Stomach (tissue), 9 donors: Measurements from ENCODE around the gene LY9. TPM values are rescaled to one million over a fixed set of nuclear protein-coding genes. Genes with fewer than 3 reads are reported as not detected.

ENCODE experiments used
- DNase-seq, 2 donors: peaks; one replicate each; pipeline versions ENCODE4 v3.0.0 to v3.0.0-alpha.2; 2013 to 2019
- H3K27ac ChIP-seq, 5 donors: fragments of 200-600 bp in 4 of 5; sonication (generic) in 4 of 5; one replicate each; pipeline ENCODE4 v1.5.1; 2013 to 2019; ENCODE audit warnings: mild to moderate bottlenecking in 1 of 5, moderate library complexity in 1 of 5
- H3K27me3 ChIP-seq, 3 donors: fragments of 200-600 bp; sonication (generic); one replicate each; pipeline ENCODE4 v1.5.1; 2017 to 2019; ENCODE audit warnings: mixed run types in 1 of 3
- H3K36me3 ChIP-seq, 4 donors: fragments of 200-600 bp; sonication (generic); 1 replicate in 3 of 4; 2 replicates in 1 of 4; pipeline ENCODE4 v1.5.1; 2016 to 2019
- H3K4me1 ChIP-seq, 4 donors: fragments of 200-600 bp; sonication (generic); one replicate each; pipeline ENCODE4 v1.5.1; 2016 to 2019
- H3K4me3 ChIP-seq, 4 donors: fragments of 200-600 bp; sonication (generic) in 3 of 4; one replicate each; pipeline ENCODE4 v1.5.1; 2016 to 2019; ENCODE audit warnings: mild to moderate bottlenecking in 1 of 4
- H3K9me3 ChIP-seq, 4 donors: fragments of 200-600 bp; sonication (generic); one replicate each; pipeline ENCODE4 v1.5.1; 2016 to 2019
- CTCF ChIP-seq, 7 experiments: fragments of 450-650 bp in 4 of 7; fragments of 200-600 bp in 3 of 7; sonication (generic) in 3 of 7; IDR thresholded peaks; one replicate each; pipeline ENCODE4 v1.5.1; 2016 to 2019; ENCODE audit warnings: antibody characterized with exemption in 7 of 7, control low read depth in 2 of 7, mild to moderate bottlenecking in 1 of 7
- EP300 ChIP-seq: sonication (generic); formaldehyde crosslinking; IDR thresholded peaks from one replicate; pipeline ENCODE4 v1.6.1; 2017; ENCODE audit warnings: antibody characterized with exemption
- POLR2A ChIP-seq, 4 donors: fragments of 450-650 bp; IDR thresholded peaks; one replicate each; pipeline ENCODE4 v1.6.1; 2016; ENCODE audit warnings: antibody characterized with exemption in 4 of 4, control low read depth in 2 of 4, mild to moderate bottlenecking in 1 of 4, moderate library complexity in 1 of 4
- POLR2AphosphoS5 ChIP-seq, 3 donors: sonication (generic); formaldehyde crosslinking; IDR thresholded peaks; one replicate each; pipeline ENCODE4 v1.6.1; 2016; ENCODE audit warnings: antibody characterized with exemption in 3 of 3
- WGBS, 5 donors: extraction: QIAGEN DNeasy Blood & Tissue Kit in 3 of 5; methylation state at CpG; one replicate each; pipeline versions ENCODE4 v1.1.5 to v1.1.7; 2013 to 2018; 5-methylcytosine and 5-hydroxymethylcytosine counted together
- intact Hi-C: fragments of 100-400 bp; cut with DNase I; formaldehyde crosslinking; loops from one replicate; pipeline ENCODE4 v1.15.1; 2023; ENCODE audit warnings: low total_unique reads
- polyA plus RNA-seq, 3 donors: library from polyadenylated mRNA; stranded (reverse); fragments of 200-250 nt; gene quantifications; one replicate each; pipeline ENCODE4 v1.2.3, GENCODE V29; 2013
- total RNA-seq, 5 donors: library from RNA; depleted of rRNA; stranded (reverse); fragments of >200 nt; gene quantifications; one replicate each; pipeline versions ENCODE4 v1.1.0 to v1.2.3, GENCODE V29; 2014 to 2016
- donor health status: healthy with polysubstance abuse.
- donor health status: Bipolar disorder and iron deficiency.
- donor health status: healthy.

Gene LY9
- total and polyA plus RNA-seq, 8 donors, result 0.25 to 7.5 (median 1.2) TPM; not detected in 2

- Histone ChIP-seq H3K4me1 (peaks cover 0 to 30% (median 4%) of the 10 kb centered on the region in 4 donors), H3K9me3 (no peaks in the 10 kb centered on the region), H3K4me3 (no peak overlapping the region), H3K27me3 (no peaks in the 10 kb centered on the region), H3K36me3 (no peaks in the 10 kb centered on the region), H3K27ac (no peak overlapping the region)
- no peak for DNase-seq
- WGBS, 5 donors, result 76 to 84% (median 83%) methylated on average over 3 of the region's 3 CpGs
- TF ChIP-seq EP300, result no peak
- no peak for TF ChIP-seq POLR2A (IDR thresholded peaks at IDR 0.05)
- TF ChIP-seq CTCF (IDR thresholded peaks at IDR 0.05), result no peak
- TF ChIP-seq POLR2AphosphoS5 (IDR thresholded peaks at IDR 0.05), result no peak
- intact Hi-C loops, result loop anchor here (10.0 kb wide), 1 partner anchor 119 kb away; the partner anchor contains the start of gene ITLN2
These were observed 39.8 kb downstream of the LY9 start for GRCh38 chr1:160835751-160836150.

GRCh38 chr1:160836561-160836960 is 40.6 kb downstream of the LY9 start:
- Histone ChIP-seq H3K4me3 (no peak overlapping the region), H3K27me3 (no peaks in the 10 kb centered on the region), H3K36me3 (no peaks in the 10 kb centered on the region), H3K9me3 (no peaks in the 10 kb centered on the region), H3K27ac (peak overlapping the region in 2 of 5 donors; percentile 9 to 14), H3K4me1 (peaks cover 0 to 30% (median 4%) of the 10 kb centered on the region in 4 donors)
- intact Hi-C loops, result loop anchor here (10.0 kb wide), 1 partner anchor 118 kb away; the partner anchor contains the start of gene ITLN2
- DNase-seq, result no peak
- TF ChIP-seq POLR2A (IDR thresholded peaks at IDR 0.05) (no peak), EP300 (no peak), POLR2AphosphoS5 (IDR thresholded peaks at IDR 0.05) (no peak), CTCF (IDR thresholded peaks at IDR 0.05) (no peak)
- WGBS, 5 donors, result 44 to 59% (median 47%) methylated on average over 3 of the region's 3 CpGs

- WGBS, 5 donors, result 47 to 66% (median 56%) methylated on average over 4 of the region's 4 CpGs
- H3K27me3 ChIP-seq, result no peaks in the 10 kb centered on the region
- no peak overlapping the region for H3K4me3 ChIP-seq
- peak overlapping the region in 2 of 5 donors; percentile 9 to 14 for H3K27ac ChIP-seq
- no peak for TF ChIP-seq EP300
- no peak for TF ChIP-seq POLR2A (IDR thresholded peaks at IDR 0.05)
- no peak for TF ChIP-seq CTCF (IDR thresholded peaks at IDR 0.05)
- no peak for TF ChIP-seq POLR2AphosphoS5 (IDR thresholded peaks at IDR 0.05)
- H3K4me1 ChIP-seq, result peaks cover 0 to 30% (median 4%) of the 10 kb centered on the region in 4 donors
- H3K36me3 ChIP-seq, result no peaks in the 10 kb centered on the region
- intact Hi-C loops, result loop anchor here (10.0 kb wide), 1 partner anchor 118 kb away; the partner anchor contains the start of gene ITLN2
- DNase-seq, result no peak
- no peaks in the 10 kb centered on the region for H3K9me3 ChIP-seq
These were observed 41.1 kb downstream of the LY9 start for GRCh38 chr1:160836981-160837557.

- no peak overlapping the region for H3K4me3 ChIP-seq
- 71 to 84% (median 78%) methylated on average over 9 of the region's 9 CpGs for WGBS, 5 donors
- TF ChIP-seq POLR2A (IDR thresholded peaks at IDR 0.05) (no peak), EP300 (no peak), POLR2AphosphoS5 (IDR thresholded peaks at IDR 0.05) (peak in 1 of 3 donors; percentile 7), CTCF (IDR thresholded peaks at IDR 0.05) (no peak)
- H3K9me3 ChIP-seq, result no peaks in the 10 kb centered on the region
- H3K4me1 ChIP-seq, result peaks cover 0 to 30% (median 4%) of the 10 kb centered on the region in 4 donors
- H3K27ac ChIP-seq, result peak overlapping the region in 3 of 5 donors; percentile 42 to 56 (median 45)
- peak; percentile 50 to 82 for DNase-seq
- intact Hi-C loops, result loop anchor here (10.0 kb wide), 1 partner anchor 117 kb away; the partner anchor contains the start of gene ITLN2
- no peaks in the 10 kb centered on the region for H3K36me3 ChIP-seq
- H3K27me3 ChIP-seq, result no peaks in the 10 kb centered on the region
These were observed 41.7 kb downstream of the LY9 start for GRCh38 chr1:160837558-160838205.
